GM12878 (cell line): ENCODE measurements around the gene SEPTIN10. TPM values are rescaled to one million over a fixed set of nuclear protein-coding genes. Genes with fewer than 3 reads are reported as not detected.

Experiments used
- ATAC-seq: fragments of 200-7000 bp; cut with Tn5 transposase; 3 replicates; pipeline ENCODE4 v1.9.1; 2020; ENCODE audit warnings: mild to moderate bottlenecking, moderate library complexity
- BruUV-seq: library from RNA; stranded (reverse); fragments of 400-500 nt; replicated peaks from 2 replicates; lab custom pipeline; 2021; lab: Mats Ljungman, UMichigan
- CTCF ChIA-PET: fragments of 300-600 bp; sonication (Branson Sonifier 250); formaldehyde crosslinking; extraction: SDS; loops from one replicate; lab custom pipeline; 2021; ENCODE audit warnings: inconsistent platforms; lab: Yijun Ruan, JAX
- POLR2A ChIA-PET: fragments of 350-600 bp; formaldehyde crosslinking; extraction: SDS; loops from one replicate; lab custom pipeline; 2021; ENCODE audit warnings: inconsistent platforms; lab: Charles Lee
- RAD21 ChIA-PET: fragments of 300-600 bp; sonication (Branson Sonifier 250); formaldehyde crosslinking; loops from one replicate; lab custom pipeline; 2023; ENCODE audit warnings: antibody characterized with exemption; ENCODE audit not compliant: unreplicated experiment; lab: Charles Lee
- SMC1A ChIA-PET: fragments of 300-600 bp; sonication (Branson Sonifier 250); formaldehyde crosslinking; loops from one replicate; lab custom pipeline; 2023; ENCODE audit not compliant: unreplicated experiment, uncharacterized antibody; lab: Charles Lee
- DNase-seq: peaks from one replicate; pipeline ENCODE4 v3.0.0-alpha.2; 2011; ENCODE audit warnings: low read depth, low spot score
- FAIRE-seq: peaks from 3 replicates; lab custom pipeline; 2011; peaks lifted over from hg19 to GRCh38; lab: Jason Lieb, UNC
- H2AFZ ChIP-seq: 2 replicates; pipeline ENCODE4 v1.6.0; 2011; ENCODE audit warnings: low read depth, low read length, control low read depth; ENCODE audit not compliant: control insufficient read depth
- H3K27ac ChIP-seq: 2 replicates; pipeline ENCODE4 v1.5.1; 2011; ENCODE audit warnings: control low read depth; ENCODE audit not compliant: control insufficient read depth, insufficient read depth
- H3K27me3 ChIP-seq, 2 experiments: replicated peaks in 1 of 2; 2 replicates each; pipeline versions ENCODE4 v1.6.0 to v1.6.1; 2011; ENCODE audit warnings: low read length in 1 of 2; ENCODE audit not compliant: control insufficient read depth in 2 of 2, insufficient read depth in 2 of 2
- H3K36me3 ChIP-seq, 2 experiments: 2 replicates each; pipeline ENCODE4 v1.5.1; 2011; ENCODE audit warnings: low read length in 1 of 2; ENCODE audit not compliant: control insufficient read depth in 2 of 2, insufficient read depth in 2 of 2
- H3K4me1 ChIP-seq: 2 replicates; pipeline ENCODE4 v1.6.1; 2011; ENCODE audit warnings: mild to moderate bottlenecking, low read length, moderate library complexity, mixed read lengths; ENCODE audit not compliant: control insufficient read depth, insufficient read depth
- H3K4me2 ChIP-seq: 2 replicates; pipeline ENCODE4 v1.6.0; 2011; ENCODE audit warnings: control low read depth; ENCODE audit not compliant: control insufficient read depth, insufficient read depth
- H3K4me3 ChIP-seq: fragments of 200-600 bp; sonication (generic); 2 replicates; pipeline ENCODE4 v1.5.1; 2016
- H3K79me2 ChIP-seq: 2 replicates; pipeline ENCODE4 v1.6.0; 2011; ENCODE audit warnings: low read length; ENCODE audit not compliant: control insufficient read depth, insufficient read depth
- H3K9ac ChIP-seq: 2 replicates; pipeline ENCODE4 v1.8.0; 2011; ENCODE audit warnings: low read length, control low read depth, mixed read lengths; ENCODE audit not compliant: control insufficient read depth, insufficient read depth
- H3K9me3 ChIP-seq: replicated peaks from 3 replicates; pipeline ENCODE4 v1.5.1; 2011; ENCODE audit warnings: mild to moderate bottlenecking, low read length; ENCODE audit not compliant: control insufficient read depth, insufficient read depth
- H4K20me1 ChIP-seq: 2 replicates; pipeline ENCODE4 v1.6.0; 2011; ENCODE audit not compliant: control insufficient read depth, insufficient read depth
- CREB1 ChIP-seq: IDR thresholded peaks from 2 replicates; pipeline ENCODE4 v1.6.1; 2012; ENCODE audit warnings: low read depth, mild to moderate bottlenecking, inconsistent platforms
- FOXM1 ChIP-seq: IDR thresholded peaks from 2 replicates; pipeline ENCODE4 v1.6.1; 2012; ENCODE audit warnings: low read depth, mild to moderate bottlenecking, inconsistent platforms, low read length, moderate library complexity
- KDM1A ChIP-seq: fragments of 200-600 bp; sonication (generic); IDR thresholded peaks from 2 replicates; pipeline ENCODE4 v1.6.1; 2016; ENCODE audit warnings: borderline replicate concordance
- MYC ChIP-seq: IDR thresholded peaks from 2 replicates; pipeline ENCODE4 v1.6.1; 2011; ENCODE audit warnings: mild to moderate bottlenecking, low read length, moderate library complexity, inconsistent platforms; ENCODE audit not compliant: insufficient read depth, insufficient replicate concordance, insufficient read length, severe bottlenecking
- PAX5 ChIP-seq: IDR thresholded peaks from 2 replicates; pipeline ENCODE4 v1.6.1; 2011; ENCODE audit warnings: low read depth, low read length, borderline replicate concordance
- PAX8 ChIP-seq: fragments of 450-650 bp; IDR thresholded peaks from 2 replicates; pipeline ENCODE4 v1.6.1; 2017; ENCODE audit warnings: mild to moderate bottlenecking, moderate library complexity
- RB1 ChIP-seq: fragments of 450-650 bp; formaldehyde crosslinking; IDR thresholded peaks from 2 replicates; pipeline ENCODE4 v1.6.1; 2017; ENCODE audit warnings: mild to moderate bottlenecking, borderline replicate concordance
- RBBP5 ChIP-seq: fragments of 200-600 bp; sonication (generic); conservative IDR thresholded peaks from 2 replicates; pipeline ENCODE4 v1.6.1; 2016
- RELA ChIP-seq: fragments of 450-650 bp; IDR thresholded peaks from 2 replicates; pipeline ENCODE4 v1.8.0; 2014; ENCODE audit warnings: borderline replicate concordance; ENCODE audit not compliant: partially characterized antibody
- RUNX3 ChIP-seq: IDR thresholded peaks from 2 replicates; pipeline ENCODE4 v1.6.1; 2012; ENCODE audit warnings: low read length, inconsistent platforms
- SIX5 ChIP-seq: IDR thresholded peaks from 2 replicates; pipeline ENCODE4 v1.6.1; 2011; ENCODE audit warnings: mild to moderate bottlenecking, low read depth, low read length, moderate library complexity; ENCODE audit not compliant: severe bottlenecking
- SUZ12 ChIP-seq: fragments of 200-600 bp; sonication (generic); IDR thresholded peaks from one replicate; pipeline ENCODE4 v1.6.1; 2018; ENCODE audit warnings: antibody characterized with exemption, mild to moderate bottlenecking; ENCODE audit not compliant: unreplicated experiment
- TAF1 ChIP-seq: IDR thresholded peaks from 2 replicates; pipeline ENCODE4 v1.6.1; 2011; ENCODE audit warnings: mild to moderate bottlenecking, low read depth, low read length, borderline replicate concordance
- ZNF207 ChIP-seq: fragments of 450-650 bp; IDR thresholded peaks from 2 replicates; pipeline ENCODE4 v1.6.1; 2014; ENCODE audit warnings: antibody characterized with exemption, mild to moderate bottlenecking, borderline replicate concordance
- WGBS: methylation state at CpG from one replicate; pipeline ENCODE4 v1.1.6; 2016; ENCODE audit warnings: low lambda C conversion rate; ENCODE audit not compliant: insufficient replicate concordance, insufficient coverage; ENCODE audit errors: missing lambda C conversion rate; 5-methylcytosine and 5-hydroxymethylcytosine counted together
- in situ Hi-C: fragments of 300-500 bp; cut with MboI; formaldehyde crosslinking; loops from 9 replicates; pipeline ENCODE4 v1.14.3; 2018; ENCODE audit warnings: mixed read lengths
- intact Hi-C: fragments of 100-400 bp; cut with micrococcal nuclease; formaldehyde crosslinking; loops from one replicate; pipeline ENCODE4 v1.14.2; 2022; ENCODE audit not compliant: unreplicated experiment
- polyA plus RNA-seq, 11 experiments: library from polyadenylated mRNA; depleted of rRNA in 4 of 11; unstranded in 6 of 11; stranded (reverse) in 5 of 11; fragments of >200 nt; fragmentation: Nextera tagmentation in 4 of 11; fragmentation: Illumina TruSeq in 1 of 11; extraction: Ambion mirVana in 4 of 11; extraction: Trizol in 1 of 11; gene quantifications; 1 replicate in 1 of 11; 2 replicates in 10 of 11; pipeline versions ENCODE4 v1.2.1 to v1.2.3, GENCODE V29; 2011 to 2016; ENCODE audit warnings: inconsistent platforms in 2 of 11, missing spikeins in 2 of 11, low read depth in 1 of 11
- total RNA-seq, 4 experiments: library from RNA; depleted of rRNA in 3 of 4; stranded (reverse); fragments of >200 nt in 3 of 4; fragmentation: Illumina TruSeq in 1 of 4; extraction: Trizol in 1 of 4; gene quantifications; 2 replicates each; pipeline versions ENCODE4 v1.2.1 to v1.2.3, GENCODE V29; 2013 to 2021
- TF ChIP-seq, protein P1 (sequence below): fragments of 450-650 bp; IDR thresholded peaks from 2 replicates; pipeline ENCODE4 v1.6.1; 2017; ENCODE audit warnings: mild to moderate bottlenecking, moderate library complexity
- TF ChIP-seq, protein P2 (sequence below): fragments of 450-650 bp; IDR thresholded peaks from 2 replicates; pipeline ENCODE4 v1.6.1; 2016; ENCODE audit warnings: mild to moderate bottlenecking, moderate library complexity, borderline replicate concordance

The SEPTIN10 gene
- total and polyA plus RNA-seq, 10 of the 15 experiments (the other 5 are each of a cell fraction or from before 2014, with no cell fraction given) = 20.2 to 132 (median 62.7) TPM

DNA sequence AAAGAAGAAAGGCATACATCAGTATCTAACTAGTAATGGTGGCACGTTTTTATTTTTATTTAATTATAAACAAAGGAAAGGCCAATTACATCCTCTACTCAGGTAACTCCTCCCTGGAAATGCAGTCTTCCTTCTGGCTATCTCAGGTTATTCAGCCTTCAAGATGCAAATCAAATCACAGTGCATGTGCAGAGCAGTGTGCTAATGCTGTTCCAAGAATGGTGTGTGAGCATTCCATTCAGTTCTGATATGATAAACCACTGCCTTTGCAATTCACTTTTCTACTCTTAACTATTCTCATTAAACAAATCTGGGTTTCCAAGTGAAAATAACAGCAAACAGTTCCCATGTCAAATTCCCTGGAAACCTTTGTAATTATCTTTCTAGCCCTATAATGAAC, 38.4 kb downstream of the SEPTIN10 start:
- no peaks in the 10 kb centered on the region for H3K4me1 ChIP-seq
- no peak overlapping the region for H2AFZ ChIP-seq
- SMC1A ChIA-PET = interaction anchor here (1.2 kb wide), 1 partner anchor 10 kb away, joined by 4 read pairs; no protein-coding TSS in a partner anchor
- no peak overlapping the region for H3K9ac ChIP-seq
- no peaks in the 10 kb centered on the region for H3K27me3 ChIP-seq
- H4K20me1 ChIP-seq = no peaks in the 10 kb centered on the region
- RAD21 ChIA-PET = interaction anchor here (0.9 to 1.3 kb wide), 2 partner anchors 29 to 35 kb away, joined by 3 read pairs; no protein-coding TSS in a partner anchor
- in situ Hi-C loops (no loop called here), intact Hi-C loops (no loop called here)
- BruUV-seq = no TSS peak
- H3K36me3 ChIP-seq = peaks cover 0 to 2% of the 10 kb centered on the region in 2 experiments; a peak in 2 of 4 replicates
- POLR2A ChIA-PET = interaction anchor here (1.2 kb wide), 1 partner anchor 20 kb away, joined by 3 read pairs; no protein-coding TSS in a partner anchor
- no peaks in the 10 kb centered on the region for H3K9me3 ChIP-seq
- CTCF ChIA-PET = interaction anchor here (2.1 to 4.2 kb wide), 2 partner anchors 26 to 29 kb away, joined by 8 to 12 read pairs; no protein-coding TSS in a partner anchor
- ATAC-seq = no peak
- H3K79me2 ChIP-seq = no peaks in the 10 kb centered on the region
- WGBS = 23% methylated on average over 1 of the region's 1 CpG
- H3K4me2 ChIP-seq = no peak overlapping the region
- DNase-seq = no peak
- H3K27ac ChIP-seq = no peak overlapping the region
- no peak for FAIRE-seq
- H3K4me3 ChIP-seq = no peak overlapping the region
- no peak for TF ChIP-seq PAX5
- TF ChIP-seq, protein P1, sequence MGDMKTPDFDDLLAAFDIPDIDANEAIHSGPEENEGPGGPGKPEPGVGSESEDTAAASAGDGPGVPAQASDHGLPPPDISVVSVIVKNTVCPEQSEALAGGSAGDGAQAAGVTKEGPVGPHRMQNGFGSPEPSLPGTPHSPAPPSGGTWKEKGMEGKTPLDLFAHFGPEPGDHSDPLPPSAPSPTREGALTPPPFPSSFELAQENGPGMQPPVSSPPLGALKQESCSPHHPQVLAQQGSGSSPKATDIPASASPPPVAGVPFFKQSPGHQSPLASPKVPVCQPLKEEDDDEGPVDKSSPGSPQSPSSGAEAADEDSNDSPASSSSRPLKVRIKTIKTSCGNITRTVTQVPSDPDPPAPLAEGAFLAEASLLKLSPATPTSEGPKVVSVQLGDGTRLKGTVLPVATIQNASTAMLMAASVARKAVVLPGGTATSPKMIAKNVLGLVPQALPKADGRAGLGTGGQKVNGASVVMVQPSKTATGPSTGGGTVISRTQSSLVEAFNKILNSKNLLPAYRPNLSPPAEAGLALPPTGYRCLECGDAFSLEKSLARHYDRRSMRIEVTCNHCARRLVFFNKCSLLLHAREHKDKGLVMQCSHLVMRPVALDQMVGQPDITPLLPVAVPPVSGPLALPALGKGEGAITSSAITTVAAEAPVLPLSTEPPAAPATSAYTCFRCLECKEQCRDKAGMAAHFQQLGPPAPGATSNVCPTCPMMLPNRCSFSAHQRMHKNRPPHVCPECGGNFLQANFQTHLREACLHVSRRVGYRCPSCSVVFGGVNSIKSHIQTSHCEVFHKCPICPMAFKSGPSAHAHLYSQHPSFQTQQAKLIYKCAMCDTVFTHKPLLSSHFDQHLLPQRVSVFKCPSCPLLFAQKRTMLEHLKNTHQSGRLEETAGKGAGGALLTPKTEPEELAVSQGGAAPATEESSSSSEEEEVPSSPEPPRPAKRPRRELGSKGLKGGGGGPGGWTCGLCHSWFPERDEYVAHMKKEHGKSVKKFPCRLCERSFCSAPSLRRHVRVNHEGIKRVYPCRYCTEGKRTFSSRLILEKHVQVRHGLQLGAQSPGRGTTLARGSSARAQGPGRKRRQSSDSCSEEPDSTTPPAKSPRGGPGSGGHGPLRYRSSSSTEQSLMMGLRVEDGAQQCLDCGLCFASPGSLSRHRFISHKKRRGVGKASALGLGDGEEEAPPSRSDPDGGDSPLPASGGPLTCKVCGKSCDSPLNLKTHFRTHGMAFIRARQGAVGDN = no peak
- TF ChIP-seq PAX8 = no peak
- no peak for TF ChIP-seq RBBP5
- TF ChIP-seq MYC = no peak
- TF ChIP-seq, protein P2, sequence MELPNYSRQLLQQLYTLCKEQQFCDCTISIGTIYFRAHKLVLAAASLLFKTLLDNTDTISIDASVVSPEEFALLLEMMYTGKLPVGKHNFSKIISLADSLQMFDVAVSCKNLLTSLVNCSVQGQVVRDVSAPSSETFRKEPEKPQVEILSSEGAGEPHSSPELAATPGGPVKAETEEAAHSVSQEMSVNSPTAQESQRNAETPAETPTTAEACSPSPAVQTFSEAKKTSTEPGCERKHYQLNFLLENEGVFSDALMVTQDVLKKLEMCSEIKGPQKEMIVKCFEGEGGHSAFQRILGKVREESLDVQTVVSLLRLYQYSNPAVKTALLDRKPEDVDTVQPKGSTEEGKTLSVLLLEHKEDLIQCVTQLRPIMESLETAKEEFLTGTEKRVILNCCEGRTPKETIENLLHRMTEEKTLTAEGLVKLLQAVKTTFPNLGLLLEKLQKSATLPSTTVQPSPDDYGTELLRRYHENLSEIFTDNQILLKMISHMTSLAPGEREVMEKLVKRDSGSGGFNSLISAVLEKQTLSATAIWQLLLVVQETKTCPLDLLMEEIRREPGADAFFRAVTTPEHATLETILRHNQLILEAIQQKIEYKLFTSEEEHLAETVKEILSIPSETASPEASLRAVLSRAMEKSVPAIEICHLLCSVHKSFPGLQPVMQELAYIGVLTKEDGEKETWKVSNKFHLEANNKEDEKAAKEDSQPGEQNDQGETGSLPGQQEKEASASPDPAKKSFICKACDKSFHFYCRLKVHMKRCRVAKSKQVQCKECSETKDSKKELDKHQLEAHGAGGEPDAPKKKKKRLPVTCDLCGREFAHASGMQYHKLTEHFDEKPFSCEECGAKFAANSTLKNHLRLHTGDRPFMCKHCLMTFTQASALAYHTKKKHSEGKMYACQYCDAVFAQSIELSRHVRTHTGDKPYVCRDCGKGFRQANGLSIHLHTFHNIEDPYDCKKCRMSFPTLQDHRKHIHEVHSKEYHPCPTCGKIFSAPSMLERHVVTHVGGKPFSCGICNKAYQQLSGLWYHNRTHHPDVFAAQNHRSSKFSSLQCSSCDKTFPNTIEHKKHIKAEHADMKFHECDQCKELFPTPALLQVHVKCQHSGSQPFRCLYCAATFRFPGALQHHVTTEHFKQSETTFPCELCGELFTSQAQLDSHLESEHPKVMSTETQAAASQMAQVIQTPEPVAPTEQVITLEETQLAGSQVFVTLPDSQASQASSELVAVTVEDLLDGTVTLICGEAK = no peak
- TF ChIP-seq SIX5 = no peak
- no peak for TF ChIP-seq CREB1
- TF ChIP-seq RUNX3 = no peak
- no peak for TF ChIP-seq KDM1A
- no peak for TF ChIP-seq ZNF207
- no peak for TF ChIP-seq SUZ12
- TF ChIP-seq RB1 = no peak
- TF ChIP-seq FOXM1 = no peak
- TF ChIP-seq RELA = no peak
- TF ChIP-seq TAF1 = no peak
